Thyroid gland (tissue), 4 donors: Measurements from ENCODE around the gene B3GNT5.

Experiments used
- POLR2A ChIP-seq, 2 donors: fragments of 450-650 bp; IDR thresholded peaks; one replicate each; pipeline ENCODE4 v1.6.1; 2017; ENCODE audit warnings: antibody characterized with exemption in 2 of 2, mild to moderate bottlenecking in 2 of 2, moderate library complexity in 1 of 2
- TF ChIP-seq, protein P1 (sequence below), 6 experiments: fragments of 200-600 bp in 3 of 6; fragments of 450-650 bp in 3 of 6; sonication (generic) in 3 of 6; IDR thresholded peaks; one replicate each; pipeline ENCODE4 v1.5.1; 2016 to 2019; ENCODE audit warnings: antibody characterized with exemption in 6 of 6, mild to moderate bottlenecking in 2 of 6, inconsistent platforms in 1 of 6, moderate library complexity in 1 of 6

DNA sequence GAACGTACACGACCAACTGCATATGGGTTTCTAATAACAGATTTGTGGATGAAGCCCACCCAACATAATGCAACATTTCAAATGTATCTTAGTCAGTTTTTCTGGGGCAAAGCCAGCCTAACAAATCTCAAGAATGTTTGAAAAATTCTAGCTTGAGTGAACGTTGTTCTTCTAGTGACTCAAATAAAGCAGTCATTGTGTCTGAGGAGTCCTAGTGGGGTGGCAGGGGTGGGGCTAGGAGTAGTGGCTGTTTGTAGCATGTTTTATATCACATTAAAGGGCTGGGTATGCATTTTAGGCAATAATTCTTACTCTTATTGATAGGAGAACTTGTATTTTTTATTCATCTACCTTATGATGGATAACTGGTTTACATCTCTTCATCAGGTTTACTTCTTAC is 6.0 kb downstream of the B3GNT5 start:
- TF ChIP-seq, protein P1, sequence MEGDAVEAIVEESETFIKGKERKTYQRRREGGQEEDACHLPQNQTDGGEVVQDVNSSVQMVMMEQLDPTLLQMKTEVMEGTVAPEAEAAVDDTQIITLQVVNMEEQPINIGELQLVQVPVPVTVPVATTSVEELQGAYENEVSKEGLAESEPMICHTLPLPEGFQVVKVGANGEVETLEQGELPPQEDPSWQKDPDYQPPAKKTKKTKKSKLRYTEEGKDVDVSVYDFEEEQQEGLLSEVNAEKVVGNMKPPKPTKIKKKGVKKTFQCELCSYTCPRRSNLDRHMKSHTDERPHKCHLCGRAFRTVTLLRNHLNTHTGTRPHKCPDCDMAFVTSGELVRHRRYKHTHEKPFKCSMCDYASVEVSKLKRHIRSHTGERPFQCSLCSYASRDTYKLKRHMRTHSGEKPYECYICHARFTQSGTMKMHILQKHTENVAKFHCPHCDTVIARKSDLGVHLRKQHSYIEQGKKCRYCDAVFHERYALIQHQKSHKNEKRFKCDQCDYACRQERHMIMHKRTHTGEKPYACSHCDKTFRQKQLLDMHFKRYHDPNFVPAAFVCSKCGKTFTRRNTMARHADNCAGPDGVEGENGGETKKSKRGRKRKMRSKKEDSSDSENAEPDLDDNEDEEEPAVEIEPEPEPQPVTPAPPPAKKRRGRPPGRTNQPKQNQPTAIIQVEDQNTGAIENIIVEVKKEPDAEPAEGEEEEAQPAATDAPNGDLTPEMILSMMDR (IDR thresholded peaks at IDR 0.05) = no peak
- no peak for TF ChIP-seq POLR2A (IDR thresholded peaks at IDR 0.05)
